A549 (cell line): ENCODE results near the gene RFC1.

ENCODE experiments used
- CBX8 ChIP-seq: fragments of 200-600 bp; sonication (generic); IDR thresholded peaks from 2 replicates; pipeline ENCODE4 v1.6.1; 2016
- CHD2 ChIP-seq: fragments of 150-350 bp; IDR thresholded peaks from 2 replicates; pipeline ENCODE4 v1.6.1; 2014; ENCODE audit warnings: low read length; ENCODE audit not compliant: partially characterized antibody
- CTCF ChIP-seq: fragments of >200 bp; sonication (Bioruptor Twin); formaldehyde crosslinking; IDR thresholded peaks from 3 replicates; pipeline ENCODE4 v1.5.1; 2016
- E2F6 ChIP-seq: IDR thresholded peaks from 2 replicates; pipeline ENCODE4 v1.6.1; 2012; ENCODE audit warnings: low read depth, borderline replicate concordance
- EP300 ChIP-seq, 2 experiments: fragments of >200 bp; sonication (Bioruptor Twin); formaldehyde crosslinking; IDR thresholded peaks; 2 replicates in 1 of 2; 3 replicates in 1 of 2; pipeline ENCODE4 v1.6.1; 2016 to 2017
- ESRRA ChIP-seq: fragments of 150-350 bp; IDR thresholded peaks from 2 replicates; pipeline ENCODE4 v1.6.1; 2014; ENCODE audit warnings: mild to moderate bottlenecking, low read length, borderline replicate concordance
- HDAC2 ChIP-seq: fragments of 200-600 bp; sonication (generic); IDR thresholded peaks from 2 replicates; pipeline ENCODE4 v1.6.1; 2016
- JUN ChIP-seq, 2 experiments: fragments of >200 bp; sonication (Bioruptor Twin); formaldehyde crosslinking; IDR thresholded peaks; 2 replicates in 1 of 2; 3 replicates in 1 of 2; pipeline ENCODE4 v1.6.1; 2016 to 2017
- KDM1A ChIP-seq: fragments of 200-600 bp; sonication (generic); IDR thresholded peaks from 2 replicates; pipeline ENCODE4 v1.6.1; 2016; ENCODE audit warnings: low read depth, mild to moderate bottlenecking
- PHF8 ChIP-seq: fragments of 200-600 bp; sonication (generic); IDR thresholded peaks from 2 replicates; pipeline ENCODE4 v1.6.1; 2016; ENCODE audit warnings: low read depth, mild to moderate bottlenecking, antibody characterized with exemption, moderate library complexity, borderline replicate concordance
- POLR2A ChIP-seq: IDR thresholded peaks from 2 replicates; pipeline ENCODE4 v1.6.1; 2012; ENCODE audit warnings: mild to moderate bottlenecking, low read length
- RCOR1 ChIP-seq: fragments of 150-350 bp; IDR thresholded peaks from 2 replicates; pipeline ENCODE4 v1.6.1; 2014; ENCODE audit warnings: antibody characterized with exemption, low read length, low read depth
- REST ChIP-seq: fragments of 200-600 bp; sonication (generic); IDR thresholded peaks from 2 replicates; pipeline ENCODE4 v1.6.1; 2016; ENCODE audit warnings: antibody characterized with exemption, mild to moderate bottlenecking, moderate library complexity
- TF ChIP-seq, protein P1 (sequence below): IDR thresholded peaks from 2 replicates; pipeline ENCODE4 v1.6.1; 2012

GRCh38 chr4:39339968-39340367 is 26.2 kb downstream of the RFC1 start:
- TF ChIP-seq CTCF (no peak), REST (no peak), KDM1A (no peak), PHF8 (no peak), RCOR1 (no peak), POLR2A (no peak), CHD2 (no peak), ESRRA (no peak), EP300 (IDR thresholded peaks at IDR 0.05) (no peak), E2F6 (no peak), CBX8 (no peak), JUN (IDR thresholded peaks at IDR 0.05) (no peak), HDAC2 (no peak)
- TF ChIP-seq, protein P1, sequence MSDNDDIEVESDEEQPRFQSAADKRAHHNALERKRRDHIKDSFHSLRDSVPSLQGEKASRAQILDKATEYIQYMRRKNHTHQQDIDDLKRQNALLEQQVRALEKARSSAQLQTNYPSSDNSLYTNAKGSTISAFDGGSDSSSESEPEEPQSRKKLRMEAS: no peak
